Measurements from ENCODE around the gene SYT9.
"Not testable (repeated sequence)": the region's sequence is repeated elsewhere in the genome, so short reads cannot be mapped to it uniquely, and the experiment has no call there.

The SYT9 gene

GRCh38 chr11:7275133-7275532 is 23.4 kb downstream of the SYT9 start:
- no peak for DNase-seq (ENCODE audit: low read depth in 2 of 2)

GRCh38 chr11:7278314-7278917 is 26.7 kb downstream of the SYT9 start:
- DNase-seq (ENCODE audit: low read depth in 2 of 2), result peak; percentile 7 to 8

GRCh38 chr11:7279676-7280075 is 28.0 kb downstream of the SYT9 start:
- no peak for DNase-seq (ENCODE audit: low read depth in 2 of 2)

GRCh38 chr11:7281079-7281478 is 29.4 kb downstream of the SYT9 start:
- no peak for DNase-seq (ENCODE audit: low read depth in 2 of 2)

- no peak for DNase-seq (ENCODE audit: low read depth in 2 of 2)
Observed at GRCh38 chr11:7281809-7282208, 30.1 kb downstream of the SYT9 start.

- DNase-seq (ENCODE audit: low read depth in 2 of 2), result no peak
Observed at GRCh38 chr11:7286178-7286577, 34.5 kb downstream of the SYT9 start.

- DNase-seq (ENCODE audit: low read depth in 2 of 2), result no peak
Observed at GRCh38 chr11:7291100-7291829, 39.6 kb downstream of the SYT9 start.

GRCh38 chr11:7292922-7293321 is 41.2 kb downstream of the SYT9 start:
- no peak for DNase-seq (ENCODE audit: low read depth in 2 of 2)

- no peak for DNase-seq (ENCODE audit: low read depth in 2 of 2)
Observed at GRCh38 chr11:7299393-7299792, 47.7 kb downstream of the SYT9 start.

- DNase-seq (ENCODE audit: low read depth in 2 of 2), result no peak
Observed at GRCh38 chr11:7300281-7300680, 48.6 kb downstream of the SYT9 start.

GRCh38 chr11:7303146-7303545 is 51.4 kb downstream of the SYT9 start:
- DNase-seq (ENCODE audit: low read depth in 2 of 2), result no peak

- DNase-seq (ENCODE audit: low read depth in 2 of 2), result no peak
Observed at GRCh38 chr11:7306900-7307299, 55.2 kb downstream of the SYT9 start.

- no peak for DNase-seq (ENCODE audit: low read depth in 2 of 2)
Observed at GRCh38 chr11:7307836-7308235, 56.1 kb downstream of the SYT9 start.

GRCh38 chr11:7311903-7312302 is 60.2 kb downstream of the SYT9 start:
- no peak for DNase-seq (ENCODE audit: low read depth in 2 of 2)

- DNase-seq (ENCODE audit: low read depth in 2 of 2), result no peak
Observed at GRCh38 chr11:7314811-7315604, 63.3 kb downstream of the SYT9 start.

GRCh38 chr11:7319501-7319900 is 67.8 kb downstream of the SYT9 start:
- no peak for DNase-seq (ENCODE audit: low read depth in 2 of 2)

GRCh38 chr11:7320306-7320705 is 68.6 kb downstream of the SYT9 start:
- DNase-seq (ENCODE audit: low read depth in 2 of 2), result no peak

- DNase-seq (ENCODE audit: low read depth in 2 of 2), result no peak
Observed at GRCh38 chr11:7321473-7322450, 70.1 kb downstream of the SYT9 start.

GRCh38 chr11:7332451-7332850 is 80.7 kb downstream of the SYT9 start:
- DNase-seq (ENCODE audit: low read depth in 2 of 2), result no peak

GRCh38 chr11:7332962-7333361 is 81.3 kb downstream of the SYT9 start:
- no peak for DNase-seq (ENCODE audit: low read depth in 2 of 2)

GRCh38 chr11:7335442-7335841 is 83.7 kb downstream of the SYT9 start:
- not testable (repeated sequence) for DNase-seq (ENCODE audit: low read depth in 2 of 2)

GRCh38 chr11:7341551-7341950 is 89.8 kb downstream of the SYT9 start:
- no peak for DNase-seq (ENCODE audit: low read depth in 2 of 2)
